RWPE2 (cell line): Measurements from ENCODE around the gene EFCAB5.
"Not testable (repeated sequence)": the region's sequence is repeated elsewhere in the genome, so short reads cannot be mapped to it uniquely, and the experiment has no call there.

ENCODE experiments used
- ATAC-seq: fragments of 200-7000 bp; cut with Tn5 transposase; 3 replicates; pipeline ENCODE4 v1.9.1; 2021; ENCODE audit warnings: low read depth
- DNase-seq: peaks from one replicate; pipeline ENCODE4 v3.0.0-alpha.2; 2020; ENCODE audit warnings: low spot score
- H3K27ac ChIP-seq: fragments of 450-650 bp; 2 replicates; pipeline ENCODE4 v1.5.1; 2017; ENCODE audit warnings: mild to moderate bottlenecking; ENCODE audit not compliant: poor library complexity, severe bottlenecking
- H3K27me3 ChIP-seq: fragments of 250-450 bp; sonication (Bioruptor Pico); 2 replicates; pipeline ENCODE4 v1.5.1; 2021; ENCODE audit warnings: mild to moderate bottlenecking, moderate library complexity; ENCODE audit not compliant: insufficient read depth, poor library complexity, severe bottlenecking
- H3K36me3 ChIP-seq: fragments of 250-450 bp; sonication (Bioruptor Pico); 2 replicates; pipeline ENCODE4 v1.5.1; 2020; ENCODE audit warnings: low read depth, mild to moderate bottlenecking, moderate library complexity
- H3K4me1 ChIP-seq: fragments of 250-450 bp; sonication (Bioruptor Pico); 2 replicates; pipeline ENCODE4 v1.5.1; 2021; ENCODE audit warnings: mild to moderate bottlenecking, moderate library complexity; ENCODE audit not compliant: insufficient read depth, poor library complexity, severe bottlenecking
- H3K4me3 ChIP-seq: fragments of 250-450 bp; sonication (Bioruptor Pico); 2 replicates; pipeline ENCODE4 v1.5.1; 2021; ENCODE audit warnings: mild to moderate bottlenecking, moderate library complexity; ENCODE audit not compliant: severe bottlenecking
- H3K9me3 ChIP-seq: fragments of 250-450 bp; sonication (Bioruptor Pico); 2 replicates; pipeline ENCODE4 v1.5.1; 2021; ENCODE audit warnings: mild to moderate bottlenecking, moderate library complexity; ENCODE audit not compliant: severe bottlenecking
- CTCF ChIP-seq: fragments of 450-650 bp; IDR thresholded peaks from one replicate; pipeline ENCODE4 v1.5.1; 2017; ENCODE audit warnings: mild to moderate bottlenecking, moderate library complexity; ENCODE audit not compliant: poor library complexity, severe bottlenecking

The EFCAB5 gene

GRCh38 chr17:29956225-29956624, 14.8 kb downstream of the EFCAB5 start:
- no peak for TF ChIP-seq CTCF
- H3K4me3 ChIP-seq, result no peak overlapping the region
- no peak for ATAC-seq
- no peaks in the 10 kb centered on the region for H3K27me3 ChIP-seq
- H3K9me3 ChIP-seq, result no peaks in the 10 kb centered on the region
- no peak overlapping the region for H3K27ac ChIP-seq
- no peak for DNase-seq
- H3K36me3 ChIP-seq, result no peaks in the 10 kb centered on the region
- H3K4me1 ChIP-seq, result peaks cover 3% of the 10 kb centered on the region

- not testable (repeated sequence) for H3K9me3 ChIP-seq, H3K4me3 ChIP-seq, ATAC-seq, H3K27me3 ChIP-seq, H3K36me3 ChIP-seq, DNase-seq, H3K27ac ChIP-seq, H3K4me1 ChIP-seq
Measured at GRCh38 chr17:29957488-29957887, 16.1 kb downstream of the EFCAB5 start.

GRCh38 chr17:29958947-29959657, 17.7 kb downstream of the EFCAB5 start:
- no peaks in the 10 kb centered on the region for H3K27me3 ChIP-seq
- no peak for DNase-seq
- no peaks in the 10 kb centered on the region for H3K36me3 ChIP-seq
- H3K9me3 ChIP-seq, result peaks cover 3% of the 10 kb centered on the region
- peak; percentile 80 for ATAC-seq
- peak overlapping the region; percentile 13 for H3K27ac ChIP-seq
- TF ChIP-seq CTCF, result no peak
- peaks cover 3% of the 10 kb centered on the region for H3K4me1 ChIP-seq
- H3K4me3 ChIP-seq, result no peak overlapping the region

GRCh38 chr17:29959658-29960337, 18.4 kb downstream of the EFCAB5 start:
- DNase-seq (no peak), ATAC-seq (no peak; the same call in 2 of the 3 replicates)
- Histone ChIP-seq H3K27me3 (no peaks in the 10 kb centered on the region), H3K4me1 (peaks cover 3% of the 10 kb centered on the region), H3K27ac (peak overlapping the region; percentile 13), H3K4me3 (no peak overlapping the region), H3K9me3 (peaks cover 3% of the 10 kb centered on the region), H3K36me3 (no peaks in the 10 kb centered on the region)
- no peak for TF ChIP-seq CTCF

GRCh38 chr17:29962656-29963055, 21.2 kb downstream of the EFCAB5 start:
- no peak for DNase-seq
- H3K4me3 ChIP-seq, result no peak overlapping the region
- no peak for TF ChIP-seq CTCF
- no peaks in the 10 kb centered on the region for H3K27me3 ChIP-seq
- peaks cover 3% of the 10 kb centered on the region for H3K9me3 ChIP-seq
- ATAC-seq, result no peak
- peaks cover 3% of the 10 kb centered on the region for H3K4me1 ChIP-seq
- no peaks in the 10 kb centered on the region for H3K36me3 ChIP-seq
- no peak overlapping the region for H3K27ac ChIP-seq
